ENCODE data around the gene BRIP1.
"Not testable (repeated sequence)": the region's sequence is repeated elsewhere in the genome, so short reads cannot be mapped to it uniquely, and the experiment has no call there.

GRCh38 chr17:61826198-61826597 is 37.1 kb downstream of the BRIP1 start:
- TF ChIP-seq POLR2A (IDR thresholded peaks at IDR 0.05; ENCODE audit: low read depth, low read length); STAT1 (conservative IDR thresholded peaks at IDR 0.05); EZH2 (IDR thresholded peaks at IDR 0.05; ENCODE audit: borderline replicate concordance, control insufficient read depth, low read depth, low read length): not testable (repeated sequence)
